HL-60/S4 (cell line): ENCODE measurements around the gene ALDH1A3.

Experiments used
- in situ Hi-C: fragments of 300-500 bp; cut with MboI; formaldehyde crosslinking; loops from 2 replicates; pipeline ENCODE4 v1.14.3; 2022; ENCODE audit warnings: low sequenced_read_pairs

Gene ALDH1A3

GRCh38 chr15:100900795-100901169, 21.2 kb downstream of the ALDH1A3 start:
- in situ Hi-C loops, result loop anchor here (25.0 kb wide), 1 partner anchor 362 kb away; the partner anchor contains the start of gene CHSY1

DNA sequence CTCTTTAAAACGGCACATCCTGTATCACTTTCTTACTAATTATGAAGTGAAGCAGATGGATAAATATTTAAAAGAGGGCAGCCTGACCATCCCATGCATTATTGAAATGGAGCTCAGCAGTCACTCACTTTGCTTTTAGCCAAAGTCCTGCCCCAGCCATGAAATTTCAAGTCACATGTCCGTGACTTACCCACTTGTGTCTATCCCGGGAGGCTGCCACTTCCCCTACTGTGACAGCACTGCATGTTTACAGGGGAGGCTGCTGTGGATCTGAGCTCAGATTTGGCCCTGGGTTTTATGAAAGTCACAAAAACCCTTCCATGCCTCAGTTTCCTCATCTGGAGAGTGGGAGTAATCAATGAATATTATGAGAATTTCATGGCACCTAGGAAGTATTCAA, 21.7 kb downstream of the ALDH1A3 start:
- in situ Hi-C loops, result loop anchor here (25.0 kb wide), 1 partner anchor 361 kb away; the partner anchor contains the start of gene CHSY1

- in situ Hi-C loops, result loop anchor here (25.0 kb wide), 1 partner anchor 360 kb away; the partner anchor contains the start of gene CHSY1
These were observed 22.2 kb downstream of the ALDH1A3 start for GRCh38 chr15:100901702-100902435.

GRCh38 chr15:100902436-100903167, 23.0 kb downstream of the ALDH1A3 start:
- in situ Hi-C loops, result loop anchor here (25.0 kb wide), 1 partner anchor 360 kb away; the partner anchor contains the start of gene CHSY1

- in situ Hi-C loops, result loop anchor here (25.0 kb wide), 1 partner anchor 359 kb away; the partner anchor contains the start of gene CHSY1
These were observed 23.5 kb downstream of the ALDH1A3 start for GRCh38 chr15:100903168-100903554.

GRCh38 chr15:100905850-100906249, 26.2 kb downstream of the ALDH1A3 start:
- in situ Hi-C loops, result loop anchor here (25.0 kb wide), 1 partner anchor 356 kb away; the partner anchor contains the start of gene CHSY1

DNA sequence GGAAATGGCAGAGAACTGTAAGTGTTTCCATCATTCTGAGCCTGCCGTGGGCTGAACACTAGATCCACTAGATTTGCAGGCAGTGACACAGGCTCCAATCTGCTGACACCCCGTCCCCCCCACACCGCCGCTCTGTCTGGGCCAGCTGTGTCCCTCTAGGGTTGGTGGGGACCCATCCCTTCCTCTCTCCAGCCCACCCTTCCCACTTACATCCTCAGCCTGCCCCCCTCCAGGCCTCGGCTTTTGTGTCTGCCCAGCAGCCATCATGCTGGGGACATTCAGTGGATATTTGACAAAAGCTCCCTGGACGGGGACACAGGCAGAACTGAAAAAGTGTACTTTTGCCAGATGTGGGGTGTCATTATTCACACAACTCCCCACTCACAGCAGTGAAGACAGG, 28.8 kb downstream of the ALDH1A3 start:
- in situ Hi-C loops, result loop anchor here (25.0 kb wide), 1 partner anchor 354 kb away; the partner anchor contains the start of gene CHSY1

- in situ Hi-C loops, result loop anchor here (25.0 kb wide), 1 partner anchor 353 kb away; the partner anchor contains the start of gene CHSY1
These were observed 29.9 kb downstream of the ALDH1A3 start for GRCh38 chr15:100909565-100909964.

DNA sequence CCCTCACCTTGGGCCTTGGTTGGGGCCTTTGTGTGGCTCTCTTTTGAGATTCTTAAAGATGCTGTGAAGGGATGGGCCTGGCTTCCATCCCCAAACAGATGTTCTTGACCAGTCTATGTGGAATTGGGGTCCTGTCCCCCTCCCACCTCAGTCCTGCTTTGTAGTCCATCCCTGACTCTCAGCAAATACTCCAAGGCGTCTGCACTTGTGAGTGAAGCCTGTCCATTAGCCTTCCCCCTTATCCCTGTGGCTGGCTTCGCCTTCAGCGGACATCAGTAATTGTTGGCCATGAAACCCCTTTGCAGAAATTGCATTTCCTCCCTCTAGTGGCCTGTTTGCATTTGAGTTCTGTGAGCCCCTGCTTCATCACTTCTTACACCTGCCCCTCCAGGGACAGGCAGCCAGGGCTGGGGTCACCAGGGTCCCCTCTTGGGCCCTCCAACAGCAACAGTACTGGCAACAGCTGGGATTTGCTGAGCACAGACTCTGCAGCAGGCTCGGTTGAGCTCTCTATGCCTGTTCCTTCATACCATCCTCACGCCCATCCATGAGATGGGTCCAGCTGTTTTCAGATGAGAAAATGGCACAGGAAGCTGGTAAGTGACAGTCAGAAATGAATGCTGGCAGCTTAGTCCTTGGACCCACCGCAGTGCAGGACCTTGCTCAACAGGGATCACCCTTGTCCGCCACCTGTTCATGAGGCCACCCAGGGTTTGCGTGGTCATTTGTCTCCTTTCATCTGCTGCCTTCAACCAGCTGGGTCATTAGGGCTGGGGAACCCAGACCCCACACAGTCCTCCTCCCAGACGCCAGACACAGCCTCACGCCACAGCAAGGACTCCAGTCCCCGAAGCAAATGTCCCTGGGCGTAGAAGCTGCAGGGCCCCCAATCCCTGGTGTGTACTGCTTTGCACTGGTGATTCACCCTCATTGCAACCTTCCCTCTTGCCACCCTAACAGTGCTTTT, 30.6 kb downstream of the ALDH1A3 start:
- in situ Hi-C loops, result loop anchor here (25.0 kb wide), 1 partner anchor 352 kb away; the partner anchor contains the start of gene CHSY1

DNA sequence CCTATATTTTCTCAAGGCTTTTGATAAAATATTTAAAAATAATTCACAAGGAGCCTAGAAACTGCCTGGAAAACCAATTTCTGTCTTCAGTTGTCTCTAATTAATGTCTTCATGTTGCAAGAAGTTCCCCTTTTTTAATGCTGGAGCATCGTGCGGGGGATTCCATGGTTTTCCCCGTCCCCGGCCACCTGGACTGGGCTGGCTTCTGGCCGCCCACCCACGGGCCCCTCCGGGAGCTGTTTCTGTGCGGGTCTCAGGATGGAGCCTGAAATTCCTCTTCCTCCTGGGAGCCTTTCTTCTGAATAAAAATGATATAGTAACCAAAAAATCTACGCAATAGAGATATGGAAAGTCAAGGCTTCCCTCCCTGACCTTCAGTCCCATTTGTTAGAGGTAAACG, 31.5 kb downstream of the ALDH1A3 start:
- in situ Hi-C loops, result loop anchor here (25.0 kb wide), 1 partner anchor 351 kb away; the partner anchor contains the start of gene CHSY1

DNA sequence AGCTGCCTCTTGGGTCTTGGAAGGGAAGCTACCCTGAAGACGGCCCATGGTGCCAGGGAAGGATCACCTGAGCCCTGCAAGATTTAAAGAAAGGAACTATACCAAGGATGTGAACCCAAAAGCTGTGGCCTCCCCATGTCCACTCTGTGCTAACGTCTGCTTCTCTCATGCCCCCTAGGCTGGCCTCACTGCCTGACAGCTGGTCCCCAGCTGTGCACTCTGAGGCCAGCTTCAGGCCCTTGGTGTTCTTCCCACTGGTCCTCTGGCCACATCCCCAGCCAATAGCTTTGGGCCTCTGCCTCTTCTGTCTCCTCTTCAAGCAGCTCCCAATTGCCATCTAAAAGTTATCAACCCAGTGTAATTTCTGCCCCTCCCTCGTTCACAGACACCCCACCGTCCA, 34.3 kb downstream of the ALDH1A3 start:
- in situ Hi-C loops, result loop anchor here (25.0 kb wide), 1 partner anchor 348 kb away; the partner anchor contains the start of gene CHSY1

DNA sequence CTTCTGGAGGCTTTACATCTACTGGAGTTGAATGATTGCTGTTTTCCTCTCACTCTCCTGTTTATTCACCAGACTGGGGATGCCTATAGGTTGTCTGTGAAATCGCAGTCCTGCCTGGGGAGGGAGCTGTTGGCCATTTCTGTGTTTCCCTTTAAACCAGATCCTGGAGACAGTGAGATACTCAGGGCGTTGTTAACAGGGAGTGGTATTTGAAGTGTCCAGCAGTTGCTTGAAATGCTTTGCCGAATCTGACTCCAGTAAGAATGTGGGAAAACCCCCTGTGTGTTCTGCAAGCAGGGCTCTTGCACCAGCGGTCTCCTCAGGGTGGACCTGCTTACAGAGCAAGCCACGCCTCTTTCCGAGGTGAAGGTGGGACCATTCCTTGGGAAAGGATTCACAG, 35.2 kb downstream of the ALDH1A3 start:
- in situ Hi-C loops, result loop anchor here (5.0 to 25.0 kb wide), 2 partner anchors 92 to 347 kb away; partner anchors contain the start of gene CHSY1

GRCh38 chr15:100918034-100918689, 38.5 kb downstream of the ALDH1A3 start:
- in situ Hi-C loops, result loop anchor here (5.0 to 25.0 kb wide), 2 partner anchors 89 to 344 kb away; partner anchors contain the start of gene CHSY1

DNA sequence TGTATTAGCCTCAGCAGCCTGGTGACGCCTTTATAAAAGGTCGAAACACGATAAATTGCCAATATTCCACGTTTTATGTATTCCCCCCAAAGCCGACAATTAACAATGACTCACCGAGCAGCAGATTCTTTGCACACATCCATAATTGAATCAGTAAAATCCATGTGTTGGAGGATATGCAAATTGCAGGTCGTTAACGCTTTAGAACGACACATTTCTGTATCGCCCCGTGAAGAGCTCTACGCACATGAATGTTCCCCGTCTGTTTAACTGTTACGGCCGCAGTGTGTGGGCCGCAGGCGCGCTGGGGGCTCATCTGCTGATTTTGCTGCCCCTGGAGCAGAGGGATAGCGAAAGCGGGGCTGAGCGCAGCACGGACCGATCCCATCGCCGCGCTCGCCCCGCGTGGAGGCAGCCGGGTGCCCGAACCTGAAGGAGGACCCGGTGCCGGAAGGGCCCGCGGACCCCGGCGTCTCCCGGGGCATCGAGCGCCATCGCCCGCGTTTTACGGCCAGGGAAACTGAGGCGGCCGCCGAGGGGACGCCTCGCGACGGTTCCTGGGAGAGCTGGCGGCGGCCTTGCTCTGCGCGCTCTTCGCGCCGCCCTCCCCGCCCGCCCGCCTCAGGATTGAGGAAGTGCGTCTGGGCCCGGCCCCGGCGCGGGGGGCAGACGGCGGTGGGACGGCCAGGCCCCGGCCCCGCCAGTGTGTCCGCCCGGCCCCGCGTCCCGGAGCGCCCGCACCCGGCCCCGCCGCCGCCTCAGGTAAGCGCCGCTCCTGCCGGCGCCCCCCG, 39.3 kb downstream of the ALDH1A3 start, which contains the start of gene LRRK1:
LRRK1 (plus strand) TSS at position 668 of the 791 bp plus-strand sequence. CDS start 5,276 bp downstream, outside the sequence.
- in situ Hi-C loops, result loop anchor here (5.0 to 25.0 kb wide), 2 partner anchors 88 to 343 kb away; partner anchors contain the start of gene CHSY1

- in situ Hi-C loops, result loop anchor here (5.0 to 25.0 kb wide), 2 partner anchors 88 to 343 kb away; partner anchors contain the start of gene CHSY1
These were observed 40.1 kb downstream of the ALDH1A3 start for GRCh38 chr15:100919481-100920405.

- in situ Hi-C loops, result loop anchor here (25.0 kb wide), 1 partner anchor 342 kb away; the partner anchor contains the start of gene CHSY1
These were observed 41.0 kb downstream of the ALDH1A3 start for GRCh38 chr15:100920516-100921135.
